NK-92 (cell line): ENCODE data around the gene LIG1.
"Not testable (repeated sequence)": the region's sequence is repeated elsewhere in the genome, so short reads cannot be mapped to it uniquely, and the experiment has no call there.

ENCODE experiments used
- DNase-seq: peaks from one replicate; lab custom pipeline; 2025; ENCODE audit not compliant: unreplicated experiment; lab: John Stamatoyannopoulos, UW

LIG1 gene

GRCh38 chr19:48085904-48086864 lies 84.0 kb downstream of the LIG1 start:
- DNase-seq: no peak

GRCh38 chr19:48085076-48085475 lies 85.1 kb downstream of the LIG1 start:
- DNase-seq: no peak

- DNase-seq: no peak
Observed at GRCh38 chr19:48081106-48081505, 89.0 kb downstream of the LIG1 start.

GRCh38 chr19:48070177-48070769 lies 99.9 kb downstream of the LIG1 start:
- DNase-seq: not testable (repeated sequence)

GRCh38 chr19:48069435-48069834 lies 100.7 kb downstream of the LIG1 start:
- DNase-seq: no peak
